HG03439 (cell line): ENCODE results near the gene RNF32.
"Not testable (repeated sequence)": the region's sequence is repeated elsewhere in the genome, so short reads cannot be mapped to it uniquely, and the experiment has no call there.

Experiments
- ATAC-seq: cut with Tn5 transposase; IDR thresholded peaks from one replicate; pipeline ENCODE4 v1.9.1; 2021; ENCODE audit warnings: mild to moderate bottlenecking, moderate library complexity; ENCODE audit not compliant: unreplicated experiment

The RNF32 gene

DNA sequence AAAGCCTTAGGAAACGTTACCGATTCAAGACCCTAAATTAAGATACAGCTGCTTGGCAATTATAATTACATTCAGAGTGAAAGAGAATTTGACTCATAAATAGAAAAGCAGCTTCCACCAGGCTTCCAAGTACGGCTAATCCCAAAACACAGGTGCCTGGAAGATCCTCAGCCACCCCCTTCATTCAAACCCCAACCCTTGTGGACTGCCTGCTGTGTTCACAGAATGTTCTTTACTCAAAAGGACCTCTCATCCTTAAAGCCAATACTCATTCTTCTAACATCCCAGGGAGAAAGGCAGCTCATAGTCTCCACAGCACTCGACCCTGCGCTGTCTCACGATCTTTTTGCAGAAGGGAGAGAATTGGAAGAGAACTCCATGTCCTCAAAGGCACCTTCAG, 32.9 kb downstream of the RNF32 start:
- no peak for ATAC-seq

DNA sequence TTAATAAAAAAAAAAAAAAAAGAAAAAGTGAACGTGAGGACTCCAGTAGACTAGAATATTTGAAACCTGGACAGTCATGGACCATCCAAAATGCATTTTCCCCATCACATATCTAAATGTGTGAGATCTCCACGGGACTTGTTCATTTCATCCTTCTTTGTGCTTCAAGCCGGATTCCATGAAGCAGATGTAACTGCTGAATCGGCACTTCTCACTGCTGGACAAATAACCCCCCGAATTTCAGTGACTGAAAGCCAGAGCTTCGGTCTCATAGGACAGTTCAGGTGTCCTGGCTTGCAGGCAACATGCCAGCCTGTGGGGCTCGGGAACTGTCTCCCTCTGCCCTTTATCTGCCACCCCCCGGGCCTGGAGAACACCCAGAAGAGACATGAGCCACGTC, 33.3 kb downstream of the RNF32 start:
- ATAC-seq: no peak

DNA sequence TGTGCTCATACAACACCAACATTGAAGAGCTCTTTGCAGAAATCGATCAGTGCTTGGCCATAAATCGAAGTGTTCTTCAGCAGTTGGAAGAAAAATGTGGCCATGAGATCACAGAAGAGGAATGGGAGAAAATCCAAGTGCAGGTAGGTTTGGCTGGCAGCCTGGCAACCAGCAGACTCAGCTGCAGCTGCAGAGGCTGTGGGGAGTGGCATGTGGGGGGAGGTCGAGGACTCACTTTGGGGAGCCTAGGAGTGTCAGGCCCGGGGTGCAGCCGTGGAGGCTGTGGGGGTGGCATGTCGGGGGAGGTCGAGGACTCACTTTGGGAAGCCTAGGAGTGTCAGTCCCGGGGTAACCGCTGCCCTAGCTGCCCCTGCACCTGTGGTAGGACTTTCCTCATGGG, 35.1 kb downstream of the RNF32 start:
- no peak for ATAC-seq

DNA sequence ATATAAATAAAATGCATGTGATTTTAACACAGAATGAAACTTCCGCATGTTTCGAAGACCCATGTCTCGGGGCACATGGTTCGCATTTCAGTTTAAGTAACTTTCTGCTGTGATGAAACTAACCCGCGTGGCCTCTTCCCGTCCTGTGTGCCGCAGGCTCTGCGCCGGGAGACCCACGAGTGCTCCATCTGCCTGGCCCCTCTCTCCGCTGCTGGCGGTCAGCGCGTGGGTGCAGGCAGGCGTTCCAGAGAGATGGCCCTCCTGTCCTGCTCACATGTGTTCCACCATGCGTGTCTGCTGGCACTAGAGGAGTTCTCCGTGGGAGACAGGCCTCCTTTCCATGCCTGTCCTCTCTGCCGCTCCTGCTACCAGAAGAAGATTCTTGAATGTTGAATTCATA, 35.7 kb downstream of the RNF32 start:
- ATAC-seq: no peak

DNA sequence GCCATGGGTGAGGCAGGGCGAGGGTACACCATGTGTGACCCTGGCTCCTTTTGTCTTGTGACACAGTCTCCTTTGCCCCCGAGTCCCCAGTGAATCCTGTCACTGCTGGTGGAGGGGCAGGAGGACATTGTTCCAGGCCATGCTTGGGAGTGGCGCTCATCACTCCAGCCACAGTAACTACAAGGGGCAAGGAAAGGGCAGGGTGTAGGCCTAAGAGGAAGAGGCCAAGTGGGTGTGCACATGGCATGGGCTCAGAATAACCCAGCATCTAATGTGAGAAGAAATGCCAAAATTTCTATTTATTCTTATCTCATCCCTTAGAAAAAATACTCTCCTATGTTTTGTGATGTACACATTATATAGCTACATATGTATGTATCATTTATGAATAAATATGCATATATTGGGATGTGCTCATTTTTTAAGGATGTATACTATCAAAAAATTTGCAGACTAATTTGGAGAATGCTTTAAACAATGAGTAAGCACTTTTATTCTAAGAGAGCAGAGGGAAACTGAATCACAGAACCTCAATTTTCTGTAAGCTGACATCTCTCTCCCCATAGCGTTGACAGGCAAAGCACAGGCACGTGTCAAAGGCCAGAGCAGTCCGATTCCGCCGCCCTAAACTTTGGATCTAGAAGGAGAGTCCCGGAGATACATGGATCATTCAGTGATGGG, 36.9 kb downstream of the RNF32 start:
- no peak for ATAC-seq

DNA sequence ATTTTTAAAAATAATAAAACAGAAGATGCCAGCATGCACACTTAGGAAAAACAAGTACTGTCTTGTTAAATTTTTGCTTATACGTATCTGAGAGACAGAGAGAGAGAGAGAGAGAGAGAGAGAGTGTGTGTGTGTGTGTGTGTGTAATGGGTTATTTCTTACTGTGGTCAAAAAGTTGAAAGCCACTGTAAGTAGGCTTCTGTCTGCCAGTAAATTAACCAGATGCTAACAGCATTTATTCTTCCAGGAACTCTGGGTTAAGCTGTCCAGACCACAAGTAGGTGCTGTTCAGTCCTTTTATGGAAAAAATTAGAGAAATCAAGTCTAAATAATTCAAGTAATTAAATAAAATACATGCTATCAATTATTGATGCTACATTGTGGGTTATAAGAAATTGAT, 39.7 kb downstream of the RNF32 start:
- ATAC-seq: no peak

DNA sequence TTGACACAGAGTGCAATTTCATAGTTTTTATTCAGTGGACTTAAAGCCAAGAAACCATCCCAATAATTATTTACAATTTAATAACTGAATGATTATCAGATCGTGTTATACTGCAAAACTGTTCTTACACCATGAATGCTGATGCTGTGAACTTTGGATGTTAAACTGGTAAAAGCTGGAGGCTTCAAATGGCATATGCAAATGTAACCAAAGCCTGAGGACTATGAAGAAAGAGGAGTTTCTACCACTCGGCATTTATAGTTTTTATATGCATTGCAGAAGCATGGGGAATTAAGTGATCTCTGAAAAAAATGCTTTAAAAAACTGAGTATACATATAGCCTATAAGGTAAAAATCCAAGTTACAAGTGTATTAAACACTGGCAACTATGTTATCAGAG, 42.4 kb downstream of the RNF32 start:
- ATAC-seq: no peak

DNA sequence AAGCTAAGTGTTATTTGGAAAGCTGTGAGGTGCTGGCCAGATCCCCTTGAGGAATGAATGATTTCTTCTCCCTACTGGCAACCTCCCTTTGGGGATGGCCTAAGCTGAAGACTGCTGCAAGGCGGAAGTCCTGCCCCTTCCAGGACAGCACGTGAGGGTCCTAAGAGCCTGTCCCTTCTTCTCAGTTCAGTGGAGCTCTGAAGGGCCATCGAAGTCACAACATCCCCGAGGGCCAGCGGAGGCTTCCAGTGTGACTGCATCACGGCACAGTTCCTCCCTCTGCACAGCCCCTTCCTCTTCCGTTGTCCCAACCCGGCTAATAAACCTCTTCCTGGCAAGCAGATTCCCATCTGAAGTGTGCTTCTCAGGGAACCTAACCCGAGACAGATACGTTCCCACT, 43.7 kb downstream of the RNF32 start:
- no peak for ATAC-seq

DNA sequence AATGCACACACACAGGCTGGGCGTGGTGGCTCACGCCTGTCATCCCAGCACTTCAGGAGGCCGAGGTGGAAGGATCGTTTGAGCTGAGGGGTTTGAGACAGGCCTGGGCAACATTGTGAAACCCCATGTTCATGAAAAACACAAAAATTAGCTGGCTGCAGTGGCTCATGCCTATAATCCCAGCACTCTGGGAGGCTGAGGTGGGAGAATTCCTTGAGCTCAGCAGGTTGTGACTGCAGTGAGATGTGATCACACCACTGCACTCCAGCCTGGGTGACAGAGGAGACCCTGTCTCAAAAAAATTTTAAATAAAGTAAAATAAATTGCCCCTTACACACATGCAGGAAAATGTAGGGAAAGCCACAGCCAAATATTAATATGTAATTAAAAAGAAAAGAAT, 44.1 kb downstream of the RNF32 start:
- ATAC-seq: no peak

DNA sequence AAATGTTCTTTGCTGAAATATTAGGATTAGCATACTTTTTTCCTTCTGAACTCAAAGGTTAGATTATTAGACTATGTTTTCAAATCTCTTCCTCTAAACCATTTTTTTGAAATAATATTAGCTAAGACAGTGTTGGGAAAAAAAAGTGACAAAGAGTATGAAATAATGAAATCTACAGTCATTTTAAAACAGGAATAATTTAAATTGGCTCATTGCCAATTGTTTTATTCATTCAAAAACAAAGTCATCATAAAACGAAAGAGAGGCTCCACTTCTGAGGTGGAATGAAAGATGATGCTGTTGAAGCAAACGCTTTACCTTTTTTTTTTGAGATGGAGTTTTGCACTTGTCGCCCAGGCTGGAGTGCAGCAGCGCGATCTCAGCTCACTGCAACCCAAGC, 51.2 kb downstream of the RNF32 start:
- ATAC-seq: no peak

DNA sequence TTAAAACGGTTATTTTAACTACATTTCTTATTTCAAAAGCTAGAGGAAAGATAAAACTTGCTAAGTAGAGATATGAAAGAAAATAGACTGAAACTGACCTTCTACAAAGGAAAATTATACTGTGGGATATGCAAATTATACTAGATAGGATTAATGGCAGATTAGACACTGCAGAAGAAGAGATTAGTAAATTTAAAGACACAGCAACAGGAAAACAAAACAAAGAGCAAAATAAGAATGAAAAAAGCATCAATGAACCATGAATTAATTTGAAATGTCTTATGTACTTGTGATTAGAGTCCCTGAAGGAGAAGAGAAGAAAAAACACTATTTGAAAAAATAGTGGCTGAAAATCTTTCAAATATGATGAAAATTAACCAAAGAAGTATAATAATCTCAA, 52.3 kb downstream of the RNF32 start:
- no peak for ATAC-seq

DNA sequence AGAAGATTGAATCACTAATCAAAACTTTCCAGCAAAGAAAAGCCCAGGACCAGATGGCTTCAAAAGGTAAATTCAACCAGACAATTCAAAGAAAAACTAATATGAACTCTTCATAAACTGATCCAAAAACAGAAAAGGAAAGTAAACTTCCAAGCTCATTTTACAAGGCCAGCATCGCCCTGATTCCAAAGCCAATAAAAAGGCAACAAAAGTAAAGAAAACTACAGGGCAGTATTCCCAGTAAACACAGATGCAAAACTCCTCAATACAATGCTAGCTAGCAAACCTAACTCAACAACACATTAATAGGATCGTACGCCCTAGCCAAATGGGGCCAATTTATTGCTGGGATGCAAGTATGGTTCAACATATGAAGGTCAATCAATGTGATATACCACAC, 53.1 kb downstream of the RNF32 start:
- ATAC-seq: no peak

DNA sequence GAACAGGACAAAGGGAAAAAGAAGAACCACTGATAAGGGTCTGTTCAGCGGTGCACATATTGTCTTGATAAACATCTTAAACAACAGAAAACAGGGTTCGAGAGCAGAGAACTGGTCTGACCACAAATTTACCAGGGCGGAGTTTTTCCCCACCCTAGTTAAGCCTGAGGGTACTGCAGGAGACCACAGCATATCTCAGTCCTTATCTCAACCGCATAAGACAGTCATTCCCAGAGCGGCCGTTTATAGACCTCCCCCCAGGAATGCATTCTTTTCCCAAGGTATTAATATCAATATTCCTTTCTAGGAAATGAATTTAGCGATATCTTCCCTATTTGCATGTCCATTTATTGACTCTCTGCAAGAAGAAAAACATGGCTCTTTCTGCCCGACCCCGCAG, 56.7 kb downstream of the RNF32 start:
- ATAC-seq: not testable (repeated sequence)

DNA sequence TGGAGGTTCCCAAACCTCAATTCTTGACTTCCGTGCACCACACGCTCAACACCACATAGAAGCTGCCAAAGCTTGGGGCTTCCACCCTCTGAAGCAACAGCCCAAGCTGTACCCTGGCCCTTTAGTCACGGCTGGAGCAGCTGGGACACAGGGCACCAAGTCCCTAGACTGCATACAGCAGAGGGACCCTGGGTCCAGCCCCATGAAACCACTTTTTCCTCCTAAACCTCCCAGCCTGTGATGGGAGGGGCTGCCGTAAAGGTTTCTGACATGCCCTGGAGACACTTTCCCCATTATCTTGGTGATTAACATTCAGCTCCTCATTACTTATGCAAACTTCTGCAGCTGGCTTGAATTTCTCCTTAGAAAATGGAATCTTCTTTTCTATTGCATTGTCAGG, 57.9 kb downstream of the RNF32 start:
- not testable (repeated sequence) for ATAC-seq

DNA sequence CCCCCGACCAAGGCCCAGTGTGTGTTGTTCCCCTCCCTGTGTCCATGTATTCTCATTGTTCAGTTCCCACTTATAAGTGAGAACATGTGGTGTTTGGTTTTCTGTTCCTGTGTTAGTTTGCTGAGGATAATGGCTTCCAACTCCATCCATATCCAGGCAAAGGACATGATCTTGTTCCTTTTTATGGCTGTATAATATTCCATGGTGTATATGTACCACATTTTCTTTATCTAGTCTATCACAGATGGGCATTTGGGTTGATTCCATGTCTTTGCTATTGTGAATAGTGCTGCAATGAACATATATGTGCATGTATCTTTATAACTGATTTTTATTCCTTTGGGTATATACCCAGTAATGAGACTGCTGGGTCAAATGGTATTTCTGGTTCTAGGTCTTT, 61.2 kb downstream of the RNF32 start:
- ATAC-seq: not testable (repeated sequence)

DNA sequence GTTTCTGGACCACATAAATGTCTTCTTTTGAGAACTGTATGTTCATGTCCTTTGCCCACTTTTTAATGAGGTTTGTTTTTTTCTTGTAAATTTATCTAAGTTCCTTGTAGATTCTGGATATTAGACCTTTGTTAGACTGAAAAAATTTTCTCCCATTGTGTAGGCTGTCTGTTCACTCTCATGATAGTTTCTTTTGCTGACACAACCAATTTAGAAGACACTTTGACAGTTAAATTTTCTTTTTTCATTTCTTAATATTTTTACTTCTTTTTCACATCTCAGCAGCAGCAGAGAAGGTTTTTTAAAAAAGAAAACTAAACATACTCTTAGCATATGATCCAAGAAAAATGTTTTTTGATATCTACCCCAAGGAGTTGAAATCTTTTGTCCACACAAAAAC, 61.8 kb downstream of the RNF32 start:
- ATAC-seq: no peak

DNA sequence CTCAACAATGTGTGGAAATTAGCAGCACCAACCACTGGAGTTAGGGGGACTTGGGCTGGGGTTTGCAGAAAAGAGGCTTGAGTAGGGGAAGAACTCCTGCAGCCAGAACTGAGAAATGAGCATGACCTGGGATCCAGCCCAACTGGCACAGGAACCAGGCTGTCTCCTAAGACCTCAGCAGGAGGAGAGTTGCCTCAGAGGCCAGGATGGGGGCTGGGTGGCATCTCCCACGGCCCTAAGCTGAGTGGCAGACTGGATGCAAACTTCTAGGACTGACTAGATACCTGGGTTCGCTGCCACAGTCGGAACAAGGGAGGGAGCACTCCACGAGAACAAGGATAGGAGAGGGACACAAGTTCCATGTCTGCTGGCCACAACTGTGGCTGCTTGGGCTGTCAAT, 62.6 kb downstream of the RNF32 start:
- no peak for ATAC-seq

DNA sequence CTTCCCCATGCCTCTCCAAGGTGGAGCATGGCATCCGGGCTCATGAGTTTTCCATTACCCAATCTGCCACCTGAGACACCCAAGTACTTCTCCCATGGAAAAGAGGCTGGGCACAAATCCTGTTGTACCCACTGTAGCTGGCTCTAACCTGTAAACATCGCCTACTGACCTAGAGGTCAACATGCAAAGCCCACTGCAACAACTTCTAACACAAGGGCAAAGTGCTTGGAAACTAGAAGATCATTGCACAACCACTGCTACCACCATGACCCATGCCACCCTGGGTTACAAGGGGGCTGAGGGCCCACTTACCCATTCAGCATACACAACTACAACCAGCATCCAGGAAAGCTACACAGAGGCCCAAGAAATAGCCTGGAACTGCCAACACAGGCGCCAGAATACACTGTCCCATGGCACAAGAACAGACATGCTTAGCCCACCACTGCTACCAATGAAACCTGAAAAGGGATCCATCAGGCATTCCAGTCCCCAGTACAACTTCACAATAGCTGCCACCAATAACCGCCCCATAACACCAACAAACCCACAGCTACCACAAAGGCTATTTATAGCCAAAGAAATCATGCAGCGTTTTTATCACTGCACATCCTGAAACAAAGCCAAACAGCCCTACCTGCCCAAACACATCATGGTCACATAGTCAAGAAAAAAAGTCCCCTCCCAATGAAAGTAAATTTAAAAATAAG, 63.4 kb downstream of the RNF32 start:
- no peak for ATAC-seq

DNA sequence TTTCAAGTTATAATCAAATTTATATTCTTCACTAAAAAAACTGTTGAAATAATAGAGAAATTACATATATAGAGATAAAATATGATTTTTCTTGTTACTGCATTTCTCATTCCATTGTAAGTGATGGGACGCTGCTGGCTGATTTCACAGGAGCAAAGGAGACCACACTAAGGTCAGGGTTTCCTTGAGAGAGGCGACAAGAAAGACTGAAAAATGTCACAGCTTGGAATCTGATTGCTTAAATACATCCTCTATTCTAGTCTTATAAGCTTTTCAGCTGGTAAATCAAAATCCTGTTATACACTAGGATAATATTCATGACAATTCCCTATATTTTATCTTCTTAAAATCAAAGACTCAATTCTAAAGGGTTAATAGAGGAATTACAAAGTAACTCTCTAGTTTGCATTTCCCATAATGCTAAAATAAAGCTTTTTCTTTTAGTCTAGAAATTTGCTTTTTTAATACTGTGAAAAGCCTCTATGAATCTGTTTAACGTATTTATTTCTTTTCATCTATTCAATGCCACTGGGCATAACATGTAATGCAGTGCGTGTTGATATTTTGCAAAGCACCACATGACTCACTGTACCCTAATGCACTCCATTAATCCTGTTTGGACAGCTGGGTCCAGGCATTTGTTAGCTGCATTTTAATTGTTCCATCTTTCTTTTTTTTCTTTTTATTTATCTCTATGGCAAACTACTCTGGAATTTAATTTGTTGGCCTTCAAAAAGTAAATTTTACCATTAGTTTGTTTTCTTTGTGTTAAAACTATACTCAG, 81.7 kb downstream of the RNF32 start:
- no peak for ATAC-seq

DNA sequence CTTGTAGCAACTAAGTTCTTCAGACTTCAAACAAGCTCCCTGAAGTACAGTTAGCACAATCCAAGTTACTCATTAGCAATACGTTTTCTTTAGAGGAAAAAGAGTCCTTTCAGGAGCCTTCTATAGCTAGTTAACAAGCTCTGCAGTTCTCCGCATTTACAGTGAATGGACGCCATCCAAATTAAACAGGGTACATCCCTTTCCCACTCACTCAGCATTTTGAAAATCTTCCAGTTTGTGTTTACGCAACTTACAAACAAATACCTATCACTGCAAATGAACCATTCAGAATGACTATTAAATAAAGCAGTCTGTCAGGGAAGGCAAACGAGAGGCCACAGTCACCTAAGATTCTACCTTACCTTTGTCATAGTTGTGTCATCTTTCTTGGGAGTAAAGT, 84.5 kb downstream of the RNF32 start:
- no peak for ATAC-seq

DNA sequence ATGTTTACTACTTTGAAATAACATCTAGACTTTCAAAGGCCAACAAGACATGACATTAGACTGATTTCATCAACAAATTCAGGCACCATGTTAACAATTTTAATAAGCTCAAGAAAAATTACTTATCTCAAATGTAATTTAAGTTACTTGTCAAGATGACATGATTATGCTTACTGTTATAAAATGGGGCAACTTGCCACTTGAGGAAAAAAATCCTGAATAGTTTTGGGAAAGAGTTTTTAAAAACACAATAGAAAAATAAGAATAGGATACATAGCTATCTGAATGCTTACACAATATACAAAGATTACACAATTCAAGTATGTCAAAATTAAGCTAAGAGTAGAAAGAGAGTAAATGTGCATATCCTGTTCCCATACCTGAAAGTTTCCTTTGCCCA, 85.4 kb downstream of the RNF32 start:
- ATAC-seq: no peak
